A549 (cell line): ENCODE results near the gene NDFIP1. TPM values are rescaled to one million over a fixed set of nuclear protein-coding genes. Genes with fewer than 3 reads are reported as not detected.

Experiments used
- ATAC-seq, 2 experiments: fragments of 200-7000 bp in 1 of 2; fragments of >200 bp in 1 of 2; cut with Nextera tagmentation in 1 of 2; cut with Tn5 transposase in 1 of 2; 3 replicates each; pipeline versions ENCODE4 v1.8.0 to v1.9.1; 2018 to 2020; ENCODE audit warnings: mild to moderate bottlenecking in 1 of 2, moderate library complexity in 1 of 2
- CTCF ChIA-PET: fragments of 300-600 bp; sonication (Branson Sonifier 250); formaldehyde crosslinking; extraction: SDS; loops from one replicate; lab custom pipeline; 2021; ENCODE audit warnings: antibody characterized with exemption, inconsistent platforms; lab: Yijun Ruan, JAX
- POLR2A ChIA-PET: fragments of 350-600 bp; formaldehyde crosslinking; extraction: SDS; loops from one replicate; lab custom pipeline; 2021; ENCODE audit warnings: antibody characterized with exemption, inconsistent platforms; lab: Yijun Ruan, JAX
- DNase-seq, 2 experiments: peaks; one replicate each; pipeline versions ENCODE4 v3.0.0 to v3.0.0-alpha.2; 2011 to 2016; ENCODE audit warnings: low read depth in 1 of 2, low spot score in 1 of 2
- FAIRE-seq: peaks from 2 replicates; lab custom pipeline; 2011; peaks lifted over from hg19 to GRCh38; lab: Jason Lieb, UNC
- H3K27ac ChIP-seq, 2 experiments: fragments of >200 bp; sonication (Bioruptor Twin); formaldehyde crosslinking; 3 replicates each; pipeline ENCODE4 v1.5.1; 2016 to 2017
- H3K4me1 ChIP-seq: fragments of >200 bp; sonication (Bioruptor Twin); formaldehyde crosslinking; 3 replicates; pipeline ENCODE4 v1.6.1; 2016
- H3K4me2 ChIP-seq: fragments of >200 bp; sonication (Bioruptor Twin); formaldehyde crosslinking; 3 replicates; pipeline ENCODE4 v1.6.1; 2016
- H3K4me3 ChIP-seq: fragments of >200 bp; sonication (Bioruptor Twin); formaldehyde crosslinking; 3 replicates; pipeline ENCODE4 v1.5.1; 2016
- H3K9me3 ChIP-seq: fragments of >200 bp; sonication (Bioruptor Twin); formaldehyde crosslinking; 3 replicates; pipeline ENCODE4 v1.6.1; 2016
- CHD2 ChIP-seq: fragments of 150-350 bp; IDR thresholded peaks from 2 replicates; pipeline ENCODE4 v1.6.1; 2014; ENCODE audit warnings: low read length; ENCODE audit not compliant: partially characterized antibody
- EP300 ChIP-seq, 2 experiments: fragments of >200 bp; sonication (Bioruptor Twin); formaldehyde crosslinking; IDR thresholded peaks; 2 replicates in 1 of 2; 3 replicates in 1 of 2; pipeline ENCODE4 v1.6.1; 2016 to 2017
- ESRRA ChIP-seq: fragments of 150-350 bp; IDR thresholded peaks from 2 replicates; pipeline ENCODE4 v1.6.1; 2014; ENCODE audit warnings: mild to moderate bottlenecking, low read length, borderline replicate concordance
- FOSB ChIP-seq: fragments of 250-450 bp; sonication (Bioruptor Pico); IDR thresholded peaks from 2 replicates; pipeline ENCODE4 v1.5.0; 2020; ENCODE audit warnings: mild to moderate bottlenecking, moderate library complexity
- HOXB13 ChIP-seq: fragments of 250-450 bp; sonication (Bioruptor Pico); IDR thresholded peaks from 2 replicates; pipeline ENCODE4 v1.5.0; 2020; ENCODE audit warnings: low read depth, mild to moderate bottlenecking, moderate library complexity
- JUN ChIP-seq, 2 experiments: fragments of >200 bp; sonication (Bioruptor Twin); formaldehyde crosslinking; IDR thresholded peaks; 2 replicates in 1 of 2; 3 replicates in 1 of 2; pipeline ENCODE4 v1.6.1; 2016 to 2017
- JUNB ChIP-seq: fragments of >200 bp; sonication (Bioruptor Twin); formaldehyde crosslinking; IDR thresholded peaks from 2 replicates; pipeline ENCODE4 v1.6.1; 2016
- KDM5A ChIP-seq: fragments of 200-600 bp; sonication (generic); IDR thresholded peaks from 2 replicates; pipeline ENCODE4 v1.6.1; 2016; ENCODE audit warnings: antibody characterized with exemption, mild to moderate bottlenecking
- MAFK ChIP-seq: fragments of 450-650 bp; IDR thresholded peaks from 2 replicates; pipeline ENCODE4 v1.6.1; 2014; ENCODE audit not compliant: partially characterized antibody
- MYC ChIP-seq: IDR thresholded peaks from 2 replicates; pipeline ENCODE4 v1.6.1; 2012; ENCODE audit warnings: mild to moderate bottlenecking, inconsistent platforms, low read length, improper control_type of control experiment, borderline replicate concordance
- NPAS2 ChIP-seq: fragments of 250-450 bp; sonication (Bioruptor Pico); IDR thresholded peaks from 2 replicates; pipeline ENCODE4 v1.8.0; 2022; ENCODE audit warnings: mild to moderate bottlenecking, moderate library complexity, borderline replicate concordance
- POLR2AphosphoS2 ChIP-seq: conservative IDR thresholded peaks from 2 replicates; pipeline ENCODE4 v1.6.1; 2012; ENCODE audit warnings: low read length, improper control_type of control experiment, inconsistent platforms
- RFX5 ChIP-seq: fragments of 450-650 bp; IDR thresholded peaks from 2 replicates; pipeline ENCODE4 v1.7.1; 2014; ENCODE audit warnings: antibody characterized with exemption, mild to moderate bottlenecking, moderate library complexity
- SMC3 ChIP-seq: fragments of >200 bp; sonication (Bioruptor Twin); formaldehyde crosslinking; IDR thresholded peaks from 3 replicates; pipeline ENCODE4 v1.6.1; 2018; ENCODE audit warnings: inconsistent platforms
- TFCP2L1 ChIP-seq: fragments of 250-450 bp; sonication (Bioruptor Pico); IDR thresholded peaks from 2 replicates; pipeline ENCODE4 v1.5.0; 2021; ENCODE audit warnings: mild to moderate bottlenecking
- ZC3H11A ChIP-seq: fragments of 450-650 bp; IDR thresholded peaks from 2 replicates; pipeline ENCODE4 v1.6.1; 2014; ENCODE audit warnings: antibody characterized with exemption, mild to moderate bottlenecking
- ZFP36 ChIP-seq: fragments of 450-650 bp; IDR thresholded peaks from 2 replicates; pipeline ENCODE4 v1.6.1; 2014; ENCODE audit warnings: borderline replicate concordance; ENCODE audit not compliant: partially characterized antibody
- ZNF302 ChIP-seq: fragments of 250-450 bp; sonication (Bioruptor Pico); IDR thresholded peaks from 2 replicates; pipeline ENCODE4 v1.9.0; 2021; ENCODE audit warnings: inconsistent platforms, mild to moderate bottlenecking, moderate library complexity
- ZSCAN20 ChIP-seq: fragments of 250-450 bp; sonication (Bioruptor Pico); IDR thresholded peaks from 2 replicates; pipeline ENCODE4 v1.8.0; 2022; ENCODE audit warnings: mild to moderate bottlenecking, moderate library complexity
- WGBS: methylation state at CpG from one replicate; pipeline ENCODE4 v1.1.6; 2017; ENCODE audit errors: missing lambda C conversion rate; 5-methylcytosine and 5-hydroxymethylcytosine counted together
- polyA plus RNA-seq, 4 experiments: library from polyadenylated mRNA; depleted of rRNA in 3 of 4; stranded (reverse); fragments of >200 nt; fragmentation: RNase III in 1 of 4; extraction: RNeasy Plus Mini Kit Qiagen cat#74134 plus additional on column Dnase treatment in 1 of 4; gene quantifications; 2 replicates in 3 of 4; 3 replicates in 1 of 4; pipeline ENCODE4 v1.2.3, GENCODE V29; 2011 to 2017
- TF ChIP-seq, protein P1 (sequence below): fragments of 450-650 bp; IDR thresholded peaks from 2 replicates; pipeline ENCODE4 v1.6.1; 2014; ENCODE audit warnings: antibody characterized with exemption
- TF ChIP-seq, protein P2 (sequence below): IDR thresholded peaks from 2 replicates; pipeline ENCODE4 v1.6.1; 2012
- TF ChIP-seq, protein P3 (sequence below): fragments of >200 bp; sonication (Bioruptor Twin); formaldehyde crosslinking; IDR thresholded peaks from 3 replicates; pipeline ENCODE4 v1.5.1; 2016
- TF ChIP-seq, protein P4 (sequence below): fragments of 250-450 bp; sonication (Bioruptor Pico); IDR thresholded peaks from 2 replicates; pipeline ENCODE4 v1.5.0; 2020; ENCODE audit warnings: low read depth, mild to moderate bottlenecking, moderate library complexity
- TF ChIP-seq, protein P5 (sequence below): fragments of >200 bp; sonication (Bioruptor Twin); formaldehyde crosslinking; IDR thresholded peaks from 3 replicates; pipeline ENCODE4 v1.6.1; 2016

The NDFIP1 gene
- polyA plus RNA-seq, 2 of the 4 experiments (the other 2 are of a cell fraction), result 42.4 to 58.0 TPM

DNA sequence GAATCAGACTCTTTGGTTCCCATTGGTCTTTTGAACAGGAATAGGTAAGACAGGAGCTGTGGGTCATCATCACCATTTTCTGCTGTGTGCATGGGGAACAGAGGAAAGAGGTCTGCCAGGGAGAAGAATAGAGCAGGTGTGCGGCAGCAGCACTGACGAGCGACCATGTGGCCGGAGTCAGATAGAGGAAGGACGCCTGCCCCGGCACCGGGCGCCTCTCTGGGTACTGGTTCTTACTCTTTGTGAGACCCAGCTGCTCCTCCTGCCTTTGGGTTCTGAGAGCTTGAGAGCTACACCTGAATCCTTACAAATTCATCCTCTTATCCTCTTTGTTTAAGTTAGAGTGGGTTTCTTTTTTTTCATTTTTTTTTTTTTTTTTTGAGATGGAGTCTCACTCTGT is 90.8 kb downstream of the NDFIP1 start:
- no peak for ATAC-seq
- POLR2A ChIA-PET, result no interaction called here
- CTCF ChIA-PET, result no interaction called here
- no peak overlapping the region for H3K27ac ChIP-seq
- no peak overlapping the region for H3K4me3 ChIP-seq
- WGBS, result 89% methylated on average over 8 of the region's 8 CpGs
- no peaks in the 10 kb centered on the region for H3K9me3 ChIP-seq
- TF ChIP-seq MAFK (no peak), EP300 (IDR thresholded peaks at IDR 0.05) (no peak), JUN (IDR thresholded peaks at IDR 0.05) (no peak)
- H3K4me1 ChIP-seq, result no peaks in the 10 kb centered on the region
- H3K4me2 ChIP-seq, result no peak overlapping the region
- FAIRE-seq, result no peak
- no peak for DNase-seq

DNA sequence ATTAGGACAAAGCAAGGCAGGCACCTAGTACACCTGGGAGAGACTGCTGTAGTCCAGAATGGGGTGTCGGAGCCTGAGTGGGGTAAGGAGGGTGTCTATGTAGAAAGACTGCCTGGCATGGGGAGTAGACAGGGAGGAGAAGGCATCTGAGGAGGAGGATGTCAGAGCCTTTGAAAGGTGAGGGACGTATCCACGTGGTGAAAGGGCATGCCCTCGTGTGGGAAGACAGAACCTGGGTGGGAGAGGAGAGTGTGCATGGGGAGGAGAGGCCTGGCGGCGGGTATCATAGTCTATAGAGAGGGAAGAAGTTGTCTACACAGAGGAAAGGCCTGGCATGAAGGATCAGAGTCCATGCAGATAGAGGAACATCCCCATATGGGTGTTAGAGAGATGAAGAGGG is 91.8 kb downstream of the NDFIP1 start:
- TF ChIP-seq JUNB (no peak), ZFP36 (no peak), EP300 (IDR thresholded peaks at IDR 0.05) (no peak), NPAS2 (no peak), SMC3 (no peak), ZNF302 (CRISPR knock-in tag) (no peak), POLR2AphosphoS2 (no peak), KDM5A (no peak), ZSCAN20 (CRISPR knock-in tag) (no peak), MYC (no peak), TFCP2L1 (CRISPR knock-in tag) (no peak), CHD2 (no peak), ZC3H11A (no peak), ESRRA (no peak), FOSB (CRISPR knock-in tag) (no peak), HOXB13 (no peak)
- TF ChIP-seq, protein P1, sequence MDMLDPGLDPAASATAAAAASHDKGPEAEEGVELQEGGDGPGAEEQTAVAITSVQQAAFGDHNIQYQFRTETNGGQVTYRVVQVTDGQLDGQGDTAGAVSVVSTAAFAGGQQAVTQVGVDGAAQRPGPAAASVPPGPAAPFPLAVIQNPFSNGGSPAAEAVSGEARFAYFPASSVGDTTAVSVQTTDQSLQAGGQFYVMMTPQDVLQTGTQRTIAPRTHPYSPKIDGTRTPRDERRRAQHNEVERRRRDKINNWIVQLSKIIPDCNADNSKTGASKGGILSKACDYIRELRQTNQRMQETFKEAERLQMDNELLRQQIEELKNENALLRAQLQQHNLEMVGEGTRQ, result no peak
- TF ChIP-seq, protein P2, sequence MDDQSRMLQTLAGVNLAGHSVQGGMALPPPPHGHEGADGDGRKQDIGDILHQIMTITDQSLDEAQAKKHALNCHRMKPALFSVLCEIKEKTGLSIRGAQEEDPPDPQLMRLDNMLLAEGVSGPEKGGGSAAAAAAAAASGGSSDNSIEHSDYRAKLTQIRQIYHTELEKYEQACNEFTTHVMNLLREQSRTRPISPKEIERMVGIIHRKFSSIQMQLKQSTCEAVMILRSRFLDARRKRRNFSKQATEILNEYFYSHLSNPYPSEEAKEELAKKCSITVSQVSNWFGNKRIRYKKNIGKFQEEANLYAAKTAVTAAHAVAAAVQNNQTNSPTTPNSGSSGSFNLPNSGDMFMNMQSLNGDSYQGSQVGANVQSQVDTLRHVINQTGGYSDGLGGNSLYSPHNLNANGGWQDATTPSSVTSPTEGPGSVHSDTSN, result no peak
- TF ChIP-seq, protein P3, sequence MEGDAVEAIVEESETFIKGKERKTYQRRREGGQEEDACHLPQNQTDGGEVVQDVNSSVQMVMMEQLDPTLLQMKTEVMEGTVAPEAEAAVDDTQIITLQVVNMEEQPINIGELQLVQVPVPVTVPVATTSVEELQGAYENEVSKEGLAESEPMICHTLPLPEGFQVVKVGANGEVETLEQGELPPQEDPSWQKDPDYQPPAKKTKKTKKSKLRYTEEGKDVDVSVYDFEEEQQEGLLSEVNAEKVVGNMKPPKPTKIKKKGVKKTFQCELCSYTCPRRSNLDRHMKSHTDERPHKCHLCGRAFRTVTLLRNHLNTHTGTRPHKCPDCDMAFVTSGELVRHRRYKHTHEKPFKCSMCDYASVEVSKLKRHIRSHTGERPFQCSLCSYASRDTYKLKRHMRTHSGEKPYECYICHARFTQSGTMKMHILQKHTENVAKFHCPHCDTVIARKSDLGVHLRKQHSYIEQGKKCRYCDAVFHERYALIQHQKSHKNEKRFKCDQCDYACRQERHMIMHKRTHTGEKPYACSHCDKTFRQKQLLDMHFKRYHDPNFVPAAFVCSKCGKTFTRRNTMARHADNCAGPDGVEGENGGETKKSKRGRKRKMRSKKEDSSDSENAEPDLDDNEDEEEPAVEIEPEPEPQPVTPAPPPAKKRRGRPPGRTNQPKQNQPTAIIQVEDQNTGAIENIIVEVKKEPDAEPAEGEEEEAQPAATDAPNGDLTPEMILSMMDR, result no peak
- H3K4me3 ChIP-seq, result no peak overlapping the region
- WGBS, result 40% methylated on average over 6 of the region's 6 CpGs
- no peak for ATAC-seq
- no peak for DNase-seq
- H3K4me2 ChIP-seq, result no peak overlapping the region
- no peak for FAIRE-seq
- H3K27ac ChIP-seq, result no peak overlapping the region
- POLR2A ChIA-PET, result no interaction called here
- CTCF ChIA-PET, result no interaction called here
- H3K4me1 ChIP-seq, result no peaks in the 10 kb centered on the region
- H3K9me3 ChIP-seq, result no peaks in the 10 kb centered on the region

DNA sequence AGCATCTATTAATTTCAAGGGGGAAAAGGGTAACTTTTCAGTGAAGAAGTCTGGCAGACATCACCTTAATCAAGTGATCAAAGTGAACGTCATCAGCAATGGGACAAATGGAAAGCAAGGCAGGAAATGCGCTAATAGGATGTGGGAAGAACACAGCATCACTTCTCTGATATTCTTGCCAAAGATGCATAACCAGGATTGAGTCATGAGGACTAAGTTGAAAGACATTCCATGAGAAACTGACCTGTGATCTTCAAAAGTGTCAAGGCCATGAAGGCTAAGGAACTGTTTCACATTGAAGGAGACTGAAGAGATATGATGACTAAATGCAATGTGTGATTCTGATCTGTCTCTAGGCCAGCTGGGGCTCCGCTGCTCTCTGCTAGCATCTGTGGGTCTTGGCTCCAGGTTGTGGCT is 92.9 kb downstream of the NDFIP1 start:
- ChIA-PET CTCF (no interaction called here), POLR2A (no interaction called here)
- Histone ChIP-seq H3K9me3 (no peaks in the 10 kb centered on the region), H3K27ac (no peak overlapping the region), H3K4me3 (no peak overlapping the region), H3K4me2 (no peak overlapping the region), H3K4me1 (no peaks in the 10 kb centered on the region)
- DNase-seq (peak in 1 of 2 experiments; percentile 16), FAIRE-seq (no peak), ATAC-seq (no peak)
- WGBS, result 73% methylated on average over 3 of the region's 3 CpGs
- TF ChIP-seq, protein P4, sequence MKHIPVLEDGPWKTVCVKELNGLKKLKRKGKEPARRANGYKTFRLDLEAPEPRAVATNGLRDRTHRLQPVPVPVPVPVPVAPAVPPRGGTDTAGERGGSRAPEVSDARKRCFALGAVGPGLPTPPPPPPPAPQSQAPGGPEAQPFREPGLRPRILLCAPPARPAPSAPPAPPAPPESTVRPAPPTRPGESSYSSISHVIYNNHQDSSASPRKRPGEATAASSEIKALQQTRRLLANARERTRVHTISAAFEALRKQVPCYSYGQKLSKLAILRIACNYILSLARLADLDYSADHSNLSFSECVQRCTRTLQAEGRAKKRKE (CRISPR knock-in tag), result no peak
- no peak for TF ChIP-seq MAFK
- TF ChIP-seq EP300 (IDR thresholded peaks at IDR 0.05), result no peak
- TF ChIP-seq, protein P5, sequence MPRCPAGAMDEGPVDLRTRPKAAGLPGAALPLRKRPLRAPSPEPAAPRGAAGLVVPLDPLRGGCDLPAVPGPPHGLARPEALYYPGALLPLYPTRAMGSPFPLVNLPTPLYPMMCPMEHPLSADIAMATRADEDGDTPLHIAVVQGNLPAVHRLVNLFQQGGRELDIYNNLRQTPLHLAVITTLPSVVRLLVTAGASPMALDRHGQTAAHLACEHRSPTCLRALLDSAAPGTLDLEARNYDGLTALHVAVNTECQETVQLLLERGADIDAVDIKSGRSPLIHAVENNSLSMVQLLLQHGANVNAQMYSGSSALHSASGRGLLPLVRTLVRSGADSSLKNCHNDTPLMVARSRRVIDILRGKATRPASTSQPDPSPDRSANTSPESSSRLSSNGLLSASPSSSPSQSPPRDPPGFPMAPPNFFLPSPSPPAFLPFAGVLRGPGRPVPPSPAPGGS, result no peak
- TF ChIP-seq ESRRA, result no peak
- TF ChIP-seq RFX5, result no peak
